ENCODE measurements around the gene EVC. TPM values are rescaled to one million over a fixed set of nuclear protein-coding genes. Genes with fewer than 3 reads are reported as not detected.

EVC gene
- total and polyA plus RNA-seq, 4 donors = 9.3 to 58.2 (median 25.0) TPM

DNA sequence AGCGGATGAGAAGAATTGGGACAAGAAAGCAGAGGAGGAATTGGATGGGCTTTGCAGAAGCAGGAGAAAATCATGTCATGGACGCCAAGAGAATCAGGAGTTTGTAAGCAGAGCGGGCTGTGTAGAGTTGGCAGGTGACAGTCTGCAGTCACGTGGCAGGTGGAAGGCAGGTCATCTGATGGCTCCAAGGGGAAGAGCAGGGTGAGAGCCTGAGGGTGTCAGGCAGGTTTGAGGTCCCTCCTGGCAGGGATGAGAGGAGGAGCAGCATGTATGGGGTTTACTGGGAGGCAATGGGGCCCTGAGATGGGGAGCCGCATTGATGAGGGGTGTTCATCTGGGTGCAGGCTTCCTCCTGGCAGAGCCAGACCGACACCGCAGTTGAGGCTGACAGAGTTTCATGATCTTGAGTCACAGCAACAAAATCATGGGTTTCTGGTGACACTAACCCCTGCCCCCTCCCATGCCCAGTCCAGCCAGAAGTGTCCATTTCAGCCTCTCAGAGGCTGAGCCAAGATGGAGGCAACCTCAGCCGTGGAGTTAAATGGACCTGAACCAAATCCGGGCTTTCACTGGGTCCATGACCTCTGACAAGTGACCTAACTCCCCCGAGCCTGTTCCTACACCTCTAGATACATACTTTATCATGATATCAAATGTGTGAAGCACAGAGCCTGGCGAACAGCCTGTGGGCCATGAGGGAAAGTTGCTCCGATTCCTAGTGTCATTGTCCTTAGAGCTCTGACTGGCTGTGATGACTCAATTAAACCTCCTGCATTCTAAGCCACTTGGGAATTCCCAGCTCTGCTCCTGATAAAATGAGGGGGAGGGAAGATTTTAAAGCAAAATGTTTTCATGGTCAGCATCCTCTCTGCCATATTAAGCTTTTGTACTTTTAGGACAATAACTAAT, 36.1 kb downstream of the EVC start:
- H3K9me3 ChIP-seq (ENCODE audit: control insufficient read depth, low read length) = no peaks in the 10 kb centered on the region
- WGBS, 2 donors = 61 to 66% methylated on average over 12 of the region's 12 CpGs
- ATAC-seq (ENCODE audit: low FRiP score) (no peak), DNase-seq (no peak)
- H3K36me3 ChIP-seq (ENCODE audit: control insufficient read depth in 1 of 2, insufficient read depth in 2 of 2, low read length in 1 of 2) = peaks cover 0 to 10% of the 10 kb centered on the region in 2 donors
- intact Hi-C loops (cut with DNase I) = loop anchor here in 1 of 2 donors (5.0 kb wide), 1 partner anchor 35 kb away; the partner anchor contains the start of gene EVC
- H3K4me1 ChIP-seq (ENCODE audit: control insufficient read depth in 1 of 2, insufficient read depth in 2 of 2, low read length in 2 of 2) = no peaks in the 10 kb centered on the region
- no peak overlapping the region for H3K4me3 ChIP-seq (ENCODE audit: low read length in 2 of 2)
- H3K27me3 ChIP-seq (ENCODE audit: control insufficient read depth in 1 of 2, insufficient read depth in 2 of 2, low read length in 1 of 2) = no peaks in the 10 kb centered on the region
- peak overlapping the region; percentile 88 to 90 for H3K27ac ChIP-seq (ENCODE audit: low read depth in 1 of 2, low read length in 2 of 2)

DNA sequence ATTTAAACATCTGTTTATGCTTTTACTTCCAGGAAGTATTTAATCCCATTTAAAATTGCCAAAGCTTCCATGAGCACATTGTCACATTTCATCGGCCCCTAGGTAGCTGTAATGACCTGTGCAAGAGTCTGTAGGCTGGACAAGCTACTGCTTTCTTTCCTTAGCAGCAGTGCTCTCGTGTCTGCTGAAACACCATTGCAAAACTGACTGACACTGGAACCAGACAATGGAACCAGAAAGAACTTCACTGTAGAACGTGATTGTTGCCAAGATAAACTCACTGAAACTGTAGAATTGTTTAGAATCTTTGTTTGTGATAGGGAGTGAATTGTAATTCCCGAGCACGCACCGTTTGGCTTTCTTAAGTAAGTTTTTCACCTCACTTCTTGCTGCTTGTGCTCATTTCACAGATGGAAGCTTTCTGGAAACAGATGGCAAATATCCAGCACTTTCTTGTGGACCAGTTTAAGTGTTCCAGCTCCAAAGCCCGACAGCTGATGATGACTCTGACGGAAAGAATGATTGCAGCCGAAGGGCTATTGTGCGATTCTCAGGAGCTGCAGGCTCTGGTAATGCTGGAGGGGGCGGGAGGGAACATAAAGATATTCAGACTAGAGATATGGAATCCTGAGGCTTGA, 36.9 kb downstream of the EVC start:
- peak; percentile 73 for ATAC-seq (ENCODE audit: low FRiP score)
- H3K27me3 ChIP-seq (ENCODE audit: control insufficient read depth in 1 of 2, insufficient read depth in 2 of 2, low read length in 1 of 2) = no peaks in the 10 kb centered on the region
- no peaks in the 10 kb centered on the region for H3K4me1 ChIP-seq (ENCODE audit: control insufficient read depth in 1 of 2, insufficient read depth in 2 of 2, low read length in 2 of 2)
- H3K36me3 ChIP-seq (ENCODE audit: control insufficient read depth in 1 of 2, insufficient read depth in 2 of 2, low read length in 1 of 2) = peaks cover 0 to 5% of the 10 kb centered on the region in 2 donors
- WGBS, 2 donors = 8 to 14% methylated on average over 11 of the region's 11 CpGs
- H3K9me3 ChIP-seq (ENCODE audit: control insufficient read depth, low read length) = no peaks in the 10 kb centered on the region
- H3K27ac ChIP-seq (ENCODE audit: low read depth in 1 of 2, low read length in 2 of 2) = peak overlapping the region; percentile 79 to 88
- intact Hi-C loops (cut with DNase I) = loop anchor here in 1 of 2 donors (5.0 kb wide), 1 partner anchor 36 kb away; the partner anchor contains the start of gene EVC
- peak in 1 of 2 donors; percentile 66 for DNase-seq
- H3K4me3 ChIP-seq (ENCODE audit: low read length in 2 of 2) = no peak overlapping the region

DNA sequence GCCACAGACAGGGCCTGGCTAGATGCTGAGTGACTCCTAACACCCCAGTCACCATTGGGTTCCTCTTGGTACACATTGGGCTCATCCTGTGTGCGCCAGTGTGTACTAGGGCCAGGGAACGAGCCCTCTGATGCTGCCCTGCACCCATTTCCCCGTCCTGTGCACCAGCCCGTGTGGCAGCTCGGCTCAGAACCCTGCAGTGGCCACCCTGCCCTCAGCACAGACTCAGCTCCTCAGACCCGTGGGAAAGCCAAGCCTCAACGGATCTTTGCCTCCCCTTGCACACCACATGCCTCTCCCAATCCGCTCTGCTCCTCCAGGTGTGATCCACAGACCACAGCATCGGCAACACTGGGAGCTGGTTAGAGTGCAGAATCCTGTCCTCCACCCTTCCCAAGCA, 38.6 kb downstream of the EVC start:
- H3K36me3 ChIP-seq (ENCODE audit: control insufficient read depth in 1 of 2, insufficient read depth in 2 of 2, low read length in 1 of 2) = peaks cover 0 to 7% of the 10 kb centered on the region in 2 donors
- H3K27me3 ChIP-seq (ENCODE audit: control insufficient read depth in 1 of 2, insufficient read depth in 2 of 2, low read length in 1 of 2) = no peaks in the 10 kb centered on the region
- 87 to 89% methylated on average over 9 of the region's 9 CpGs for WGBS, 2 donors
- H3K9me3 ChIP-seq (ENCODE audit: control insufficient read depth, low read length) = no peaks in the 10 kb centered on the region
- no peak overlapping the region for H3K27ac ChIP-seq (ENCODE audit: low read depth in 1 of 2, low read length in 2 of 2)
- no peak overlapping the region for H3K4me3 ChIP-seq (ENCODE audit: low read length in 2 of 2)
- no peaks in the 10 kb centered on the region for H3K4me1 ChIP-seq (ENCODE audit: control insufficient read depth in 1 of 2, insufficient read depth in 2 of 2, low read length in 2 of 2)
- DNase-seq (no peak), ATAC-seq (ENCODE audit: low FRiP score) (no peak)
- intact Hi-C loops (cut with DNase I) = loop anchor here in 1 of 2 donors (5.0 kb wide), 1 partner anchor 37 kb away; the partner anchor contains the start of gene EVC

DNA sequence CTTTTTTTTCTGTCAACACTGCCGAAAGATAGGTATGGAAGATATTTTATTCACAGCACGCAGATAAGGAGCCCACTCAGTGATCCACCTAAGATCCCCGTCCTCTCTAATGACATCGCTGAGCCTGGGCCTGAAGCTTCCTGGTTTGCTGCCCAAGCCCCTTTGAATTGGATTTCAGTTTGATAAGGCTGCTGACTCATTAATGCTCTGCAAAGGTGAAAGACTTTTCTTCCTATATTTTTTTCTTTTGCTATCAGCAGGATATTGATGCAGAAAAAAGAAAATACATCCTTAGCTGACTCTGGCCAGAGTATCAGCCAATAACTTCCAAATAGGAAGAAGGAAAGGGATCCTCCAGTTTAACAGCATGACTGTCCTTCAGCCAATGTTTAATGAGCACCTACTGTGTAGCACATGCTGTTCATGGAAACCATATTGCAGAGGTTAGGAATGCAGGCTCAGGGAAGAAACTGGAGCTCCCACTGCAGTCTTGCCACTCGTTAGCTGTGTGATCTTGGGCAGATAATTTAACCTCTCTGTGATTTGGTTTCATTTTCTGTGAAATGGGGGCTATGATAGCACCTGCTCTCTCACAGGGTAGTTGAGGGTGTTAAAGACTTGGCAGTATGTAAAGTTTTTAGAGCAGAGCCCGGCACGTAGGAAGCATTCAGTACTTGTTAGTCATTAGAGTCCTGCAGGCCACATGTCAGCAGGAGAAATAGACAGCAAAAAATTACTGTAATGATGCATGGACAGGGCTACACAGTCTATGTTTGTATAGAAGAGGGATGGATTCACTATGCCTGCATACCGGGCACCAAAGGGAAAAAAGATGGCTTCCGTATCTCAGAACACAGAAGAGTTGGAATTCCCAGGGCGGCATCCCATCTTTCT, 39.3 kb downstream of the EVC start:
- WGBS, 2 donors = 82 to 85% methylated on average over 10 of the region's 10 CpGs
- ATAC-seq (ENCODE audit: low FRiP score) = no peak

DNA sequence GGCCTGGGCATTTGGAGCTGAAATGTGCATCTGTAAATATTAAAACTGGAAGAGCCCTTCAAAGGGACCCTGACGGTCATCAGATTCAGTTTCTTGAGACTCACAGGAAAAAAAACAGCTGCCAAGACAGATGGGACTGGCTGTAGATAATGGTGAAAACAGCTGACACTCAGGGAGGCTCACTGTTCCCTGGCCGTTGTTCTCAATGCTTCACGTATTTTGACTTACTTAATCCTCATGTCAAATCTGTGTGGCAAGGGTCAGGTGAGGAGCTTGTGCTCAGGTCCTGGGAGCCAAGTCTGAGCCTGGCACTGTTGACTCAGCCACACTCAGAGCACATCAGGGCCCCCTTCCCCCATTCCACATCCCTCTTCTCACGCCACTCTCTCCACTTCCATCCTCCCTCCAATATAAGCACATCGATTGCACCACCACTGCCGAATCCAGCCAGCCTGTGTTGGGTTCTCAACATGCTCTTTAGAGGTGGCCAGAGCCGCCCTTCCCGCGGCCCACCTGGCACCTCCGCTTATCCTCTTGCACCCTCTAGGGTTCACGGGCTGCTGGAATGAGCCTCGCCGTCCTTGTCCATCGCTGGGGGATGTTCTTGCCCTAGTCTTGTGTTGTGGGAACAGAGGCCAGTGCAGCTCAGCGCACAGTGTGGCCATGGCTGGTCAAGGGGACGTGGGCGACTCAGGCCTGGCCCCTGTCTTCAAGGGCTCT, 40.1 kb downstream of the EVC start:
- ATAC-seq (ENCODE audit: low FRiP score) (no peak), DNase-seq (no peak)
- no peak overlapping the region for H3K4me3 ChIP-seq (ENCODE audit: low read length in 2 of 2)
- WGBS, 2 donors = 77 to 80% methylated on average over 17 of the region's 17 CpGs
- no peaks in the 10 kb centered on the region for H3K27me3 ChIP-seq (ENCODE audit: control insufficient read depth in 1 of 2, insufficient read depth in 2 of 2, low read length in 1 of 2)
- H3K36me3 ChIP-seq (ENCODE audit: control insufficient read depth in 1 of 2, insufficient read depth in 2 of 2, low read length in 1 of 2) = peaks cover 0 to 8% of the 10 kb centered on the region in 2 donors
- no peaks in the 10 kb centered on the region for H3K4me1 ChIP-seq (ENCODE audit: control insufficient read depth in 1 of 2, insufficient read depth in 2 of 2, low read length in 2 of 2)
- no peaks in the 10 kb centered on the region for H3K9me3 ChIP-seq (ENCODE audit: control insufficient read depth, low read length)
- no peak overlapping the region for H3K27ac ChIP-seq (ENCODE audit: low read depth in 1 of 2, low read length in 2 of 2)
- intact Hi-C loops (cut with DNase I) = no loop called here

More for the DNA sequence above, 39.3 kb downstream of the EVC start:
- intact Hi-C loops (cut with DNase I) = no loop called here
- H3K4me1 ChIP-seq (ENCODE audit: control insufficient read depth in 1 of 2, insufficient read depth in 2 of 2, low read length in 2 of 2) = no peaks in the 10 kb centered on the region
- H3K27ac ChIP-seq (ENCODE audit: low read depth in 1 of 2, low read length in 2 of 2) = no peak overlapping the region
- H3K27me3 ChIP-seq (ENCODE audit: control insufficient read depth in 1 of 2, insufficient read depth in 2 of 2, low read length in 1 of 2) = no peaks in the 10 kb centered on the region
- no peak overlapping the region for H3K4me3 ChIP-seq (ENCODE audit: low read length in 2 of 2)
- H3K9me3 ChIP-seq (ENCODE audit: control insufficient read depth, low read length) = no peaks in the 10 kb centered on the region
- no peak for DNase-seq
- H3K36me3 ChIP-seq (ENCODE audit: control insufficient read depth in 1 of 2, insufficient read depth in 2 of 2, low read length in 1 of 2) = peaks cover 0 to 7% of the 10 kb centered on the region in 2 donors

DNA sequence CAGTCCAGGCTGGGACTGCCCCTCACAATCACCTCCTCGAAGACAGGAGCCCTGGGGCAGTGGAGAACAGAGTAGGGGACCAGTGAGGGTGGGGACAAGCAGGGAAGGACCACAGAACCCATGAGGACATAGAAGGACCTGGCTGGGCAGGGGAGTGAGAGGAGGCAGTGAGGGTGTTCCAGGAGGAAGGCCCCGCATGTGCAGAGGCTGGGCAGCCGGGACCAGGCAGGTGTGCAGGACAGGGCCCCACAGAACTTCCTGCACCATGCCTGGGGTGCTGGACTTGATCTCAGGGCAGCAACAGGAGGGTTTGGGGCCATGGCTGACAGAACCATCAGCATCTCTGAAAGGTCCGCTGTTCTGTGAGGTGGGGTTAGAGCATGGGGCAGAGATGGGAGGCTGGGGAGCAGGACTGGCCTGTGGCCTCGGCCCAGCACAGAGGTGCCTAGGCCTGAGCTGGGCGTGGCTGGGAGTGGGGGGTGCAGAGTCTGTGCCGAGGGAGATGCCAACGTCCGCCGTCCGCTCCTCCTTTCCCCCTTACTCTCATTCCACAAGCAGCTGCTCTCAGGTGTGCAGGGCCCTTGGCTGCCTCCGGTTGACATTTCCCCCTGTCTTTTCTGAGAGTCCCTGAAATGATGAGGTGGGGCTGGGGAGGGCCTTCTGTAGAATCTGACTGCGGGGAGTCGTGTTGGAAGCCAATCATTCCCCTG, 40.8 kb downstream of the EVC start:
- Histone ChIP-seq H3K4me1 (ENCODE audit: control insufficient read depth in 1 of 2, insufficient read depth in 2 of 2, low read length in 2 of 2) (no peaks in the 10 kb centered on the region), H3K9me3 (ENCODE audit: control insufficient read depth, low read length) (no peaks in the 10 kb centered on the region), H3K36me3 (ENCODE audit: control insufficient read depth in 1 of 2, insufficient read depth in 2 of 2, low read length in 1 of 2) (peaks cover 0 to 12% of the 10 kb centered on the region in 2 donors), H3K27me3 (ENCODE audit: control insufficient read depth in 1 of 2, insufficient read depth in 2 of 2, low read length in 1 of 2) (no peaks in the 10 kb centered on the region), H3K4me3 (ENCODE audit: low read length in 2 of 2) (no peak overlapping the region), H3K27ac (ENCODE audit: low read depth in 1 of 2, low read length in 2 of 2) (no peak overlapping the region)
- no peak for ATAC-seq (ENCODE audit: low FRiP score)
- intact Hi-C loops (cut with DNase I) = no loop called here
- no peak for DNase-seq
- 77% methylated on average over 14 of the region's 14 CpGs for WGBS, 2 donors

DNA sequence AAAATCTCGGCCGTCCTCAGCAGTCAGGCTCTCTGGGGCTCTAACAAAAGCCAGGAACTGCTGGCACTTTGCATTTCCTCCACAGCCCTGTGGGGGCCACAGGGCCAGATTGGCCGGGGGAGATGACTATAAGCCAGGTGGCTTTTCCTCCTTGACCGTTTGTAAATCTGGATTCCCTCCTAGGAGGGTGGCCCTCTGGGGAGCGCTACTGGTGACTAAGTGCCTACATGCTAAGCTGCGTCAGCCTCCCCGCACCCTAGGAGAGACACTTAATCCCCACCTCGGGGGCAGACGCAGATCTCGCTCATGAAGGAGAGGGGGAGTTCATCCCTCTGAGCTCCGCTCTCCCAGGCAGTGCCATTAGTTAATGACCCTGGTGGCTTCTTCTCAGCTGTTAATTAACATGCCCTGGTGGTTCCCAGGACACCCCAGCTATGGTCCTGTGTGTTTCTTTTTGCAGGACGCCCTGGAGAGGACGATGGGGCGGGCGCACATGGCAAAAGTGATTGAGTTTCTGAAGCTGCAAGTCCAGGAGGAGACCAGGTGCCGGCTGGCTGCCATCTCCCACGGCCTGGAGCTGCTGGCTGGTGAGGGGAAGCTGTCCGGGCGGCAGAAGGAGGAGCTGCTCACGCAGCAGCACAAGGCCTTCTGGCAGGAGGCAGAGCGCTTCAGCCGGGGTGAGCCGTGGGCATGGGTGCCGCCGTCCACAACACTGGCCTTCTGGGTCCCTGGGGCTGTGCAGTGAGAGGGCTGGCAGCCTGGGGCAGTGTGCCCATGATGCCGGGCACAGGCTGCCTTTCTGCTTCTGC, 41.6 kb downstream of the EVC start:
- Histone ChIP-seq H3K36me3 (ENCODE audit: control insufficient read depth in 1 of 2, insufficient read depth in 2 of 2, low read length in 1 of 2) (peaks cover 0 to 16% of the 10 kb centered on the region in 2 donors), H3K27ac (ENCODE audit: low read depth in 1 of 2, low read length in 2 of 2) (no peak overlapping the region), H3K4me3 (ENCODE audit: low read length in 2 of 2) (no peak overlapping the region), H3K9me3 (ENCODE audit: control insufficient read depth, low read length) (no peaks in the 10 kb centered on the region), H3K27me3 (ENCODE audit: control insufficient read depth in 1 of 2, insufficient read depth in 2 of 2, low read length in 1 of 2) (no peaks in the 10 kb centered on the region), H3K4me1 (ENCODE audit: control insufficient read depth in 1 of 2, insufficient read depth in 2 of 2, low read length in 2 of 2) (no peaks in the 10 kb centered on the region)
- no peak for DNase-seq
- intact Hi-C loops (cut with DNase I) = no loop called here
- ATAC-seq (ENCODE audit: low FRiP score) = no peak
- 72 to 79% methylated on average over 26 of the region's 26 CpGs for WGBS, 2 donors
